HUDEP-2 (cell line): ENCODE results near the gene CD28.

Experiments used
- DNase-seq, 76 experiments: peaks; one replicate each; lab custom pipeline; 2025; ENCODE audit not compliant: unreplicated experiment in 76 of 76; lab: John Stamatoyannopoulos, UW

CD28 gene

DNA sequence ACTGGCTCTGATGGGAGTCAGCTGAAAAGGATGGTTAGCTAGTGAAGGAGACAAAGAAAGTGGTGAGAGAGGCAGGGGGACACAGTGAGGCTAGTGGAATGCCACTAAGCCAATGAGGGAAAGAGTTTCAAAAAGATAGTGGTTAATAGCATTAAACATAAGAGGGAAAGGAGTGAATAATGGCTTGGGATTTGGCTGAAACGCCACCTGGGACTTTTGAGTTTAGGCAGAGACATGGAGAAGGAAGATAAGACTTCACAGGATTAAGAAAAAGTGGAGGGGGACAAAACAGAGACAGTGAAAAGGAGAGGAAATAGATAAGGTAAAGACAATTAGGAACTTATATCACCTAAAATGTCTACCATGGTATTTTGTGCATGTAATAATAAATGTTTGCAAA is 6.9 kb downstream of the CD28 start:
- DNase-seq, result no peak

GRCh38 chr2:203714112-203714511 is 7.7 kb downstream of the CD28 start:
- no peak for DNase-seq

DNA sequence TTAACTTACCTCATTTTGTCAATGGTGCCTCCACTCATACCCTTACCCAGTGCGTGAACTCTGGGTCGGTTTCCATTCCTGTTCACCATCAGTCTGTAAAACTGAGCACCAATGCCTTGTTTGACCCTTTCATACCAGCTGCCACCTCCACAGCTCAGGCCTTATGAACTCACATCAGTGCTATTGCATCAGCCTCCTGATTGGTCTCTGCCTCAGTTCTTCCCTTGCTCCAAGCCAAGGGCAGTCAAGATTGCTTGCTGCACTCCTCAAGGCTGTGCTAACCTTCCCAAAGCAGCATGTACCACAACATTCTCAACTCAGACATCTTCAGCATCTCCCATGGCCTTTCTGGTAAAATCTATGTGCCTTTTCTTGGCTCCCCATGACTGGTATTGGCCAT is 9.3 kb downstream of the CD28 start:
- DNase-seq, result no peak

DNA sequence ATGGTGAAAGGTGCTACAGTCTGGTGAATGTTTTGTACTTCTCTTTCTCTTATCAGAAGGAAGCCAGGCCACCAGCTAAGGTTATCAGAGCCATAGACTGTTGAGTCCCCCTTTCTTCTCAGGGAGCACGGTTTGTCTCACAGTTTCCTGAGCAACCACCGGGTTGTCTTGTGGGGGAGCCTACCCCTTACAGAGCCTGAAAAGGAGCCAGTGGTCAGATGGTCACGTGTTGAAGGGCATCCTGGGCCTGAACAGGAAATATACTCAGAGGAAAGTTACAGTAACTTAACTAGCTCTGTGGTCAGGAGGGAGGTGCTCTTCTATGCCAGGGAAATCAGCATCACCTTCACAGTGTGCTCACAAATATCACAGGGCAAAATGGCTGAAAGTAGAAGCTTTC is 11.6 kb downstream of the CD28 start:
- peak in 24 of 76 experiments; percentile 1 to 73 (median 16) for DNase-seq

DNA sequence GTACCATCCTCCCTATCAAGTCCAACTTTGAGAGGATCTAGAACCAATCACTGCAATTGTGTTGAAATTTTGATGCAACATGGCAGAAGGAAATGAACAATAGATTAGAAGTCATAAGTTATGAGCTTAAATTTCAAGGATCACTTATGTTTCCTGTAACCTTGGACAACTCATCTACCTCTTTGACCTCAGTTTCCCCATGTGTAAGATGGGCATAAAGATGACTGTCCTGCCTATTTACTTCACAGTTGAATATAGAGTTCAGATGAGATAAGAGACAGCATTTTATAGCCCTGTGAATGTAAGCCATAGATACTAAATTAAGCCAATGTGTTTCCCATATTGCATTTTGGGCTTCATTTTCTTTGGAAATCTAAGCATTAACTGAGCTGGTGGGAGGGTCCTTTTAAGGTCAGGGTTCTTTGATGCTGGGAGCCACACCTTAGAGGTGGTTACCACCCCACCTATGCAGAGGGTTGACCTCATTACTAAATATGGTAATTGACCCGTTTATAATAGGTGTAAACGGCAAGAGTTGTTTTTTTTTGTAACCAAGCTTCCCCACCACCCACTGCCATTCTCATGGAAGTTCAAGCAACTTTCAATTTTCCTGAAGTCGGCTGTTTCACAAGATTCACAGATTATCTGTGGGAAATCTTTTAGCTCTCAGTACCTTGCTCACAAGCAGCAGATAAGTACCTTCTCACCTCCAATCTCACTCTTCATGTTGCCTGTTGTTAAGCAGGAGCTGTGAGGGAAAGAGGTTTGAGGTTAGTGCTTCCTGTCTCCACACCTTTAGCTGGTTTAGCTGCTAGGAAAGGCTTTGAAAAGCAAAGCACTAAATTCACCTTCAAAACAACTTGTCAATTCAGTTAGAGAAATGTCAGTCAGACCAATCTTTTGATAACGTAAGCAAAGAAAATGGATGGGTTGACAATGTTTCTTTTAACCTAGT is 13.3 kb downstream of the CD28 start:
- no peak for DNase-seq

- DNase-seq, result no peak
Measured at GRCh38 chr2:203720915-203721672, 14.7 kb downstream of the CD28 start.

GRCh38 chr2:203721781-203722300 is 15.4 kb downstream of the CD28 start:
- DNase-seq, result no peak

DNA sequence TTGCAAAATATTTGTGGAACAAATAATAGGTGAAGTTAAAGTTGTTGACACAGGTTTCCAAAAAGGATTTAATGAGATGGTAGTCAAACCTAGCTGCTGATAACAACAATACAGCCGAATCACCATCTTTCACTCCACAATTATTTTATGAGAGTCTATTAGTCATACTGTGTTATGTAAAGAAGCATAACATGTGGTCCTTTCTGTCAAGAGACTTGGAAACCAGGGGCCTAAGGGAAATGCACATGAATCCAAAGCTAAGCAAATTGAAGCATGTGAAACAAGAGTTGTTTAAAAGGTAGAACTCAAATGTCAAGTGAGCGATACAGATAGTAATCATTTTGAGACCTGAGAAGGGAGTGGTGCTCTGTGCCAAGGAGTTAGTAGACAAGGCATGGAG is 16.0 kb downstream of the CD28 start:
- no peak for DNase-seq

GRCh38 chr2:203728321-203728720 is 21.9 kb downstream of the CD28 start:
- no peak for DNase-seq

DNA sequence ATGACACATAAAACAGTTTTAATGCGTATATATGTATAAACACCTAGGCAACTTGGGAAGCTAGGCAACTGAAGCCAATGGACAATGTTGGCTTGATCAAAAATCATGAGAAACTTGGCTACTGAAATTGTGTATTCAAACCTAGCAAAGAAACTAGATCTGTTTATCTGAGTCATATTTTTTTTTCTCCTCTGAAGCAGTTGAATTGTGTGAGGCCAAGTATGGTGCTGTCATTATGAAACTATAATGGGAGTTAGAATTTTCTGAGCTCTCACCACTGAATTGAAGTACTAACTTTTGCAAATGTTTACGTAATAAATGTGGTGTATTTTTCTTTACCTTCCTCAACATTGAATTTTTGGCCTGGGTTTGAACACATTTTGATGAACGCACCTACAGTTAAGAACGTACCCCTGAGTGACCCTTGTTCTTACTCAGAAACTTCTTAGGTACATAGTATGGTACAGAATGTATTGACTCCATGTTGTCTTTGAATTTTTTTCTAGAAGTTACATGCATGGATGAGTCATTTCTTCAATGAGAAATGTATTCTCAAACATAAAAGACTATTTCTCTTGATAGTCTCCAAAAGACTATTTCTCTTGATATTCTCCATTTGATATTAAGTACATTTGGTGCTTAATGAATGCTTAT is 23.8 kb downstream of the CD28 start:
- DNase-seq, result no peak

DNA sequence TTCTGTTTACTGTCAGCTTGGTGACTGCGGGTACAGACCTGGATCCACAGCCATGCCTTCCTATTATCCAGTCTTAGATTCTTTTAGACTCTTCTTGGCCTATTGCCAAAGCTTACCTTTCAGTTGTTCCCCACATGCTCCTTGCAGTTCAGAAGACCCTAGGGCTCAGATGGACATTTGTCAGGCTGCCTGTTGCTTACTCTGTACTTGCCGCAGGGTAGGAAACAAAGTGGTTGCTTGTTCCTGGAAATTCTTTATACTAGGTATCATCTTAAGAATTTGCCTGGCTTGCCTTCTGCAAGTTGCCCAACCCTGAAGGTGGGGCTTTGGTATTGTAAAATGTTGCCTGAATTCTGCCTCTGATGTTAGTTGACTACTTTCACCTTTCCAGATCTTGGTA is 24.4 kb downstream of the CD28 start:
- no peak for DNase-seq

GRCh38 chr2:203732092-203732952 is 25.9 kb downstream of the CD28 start:
- DNase-seq, result no peak

DNA sequence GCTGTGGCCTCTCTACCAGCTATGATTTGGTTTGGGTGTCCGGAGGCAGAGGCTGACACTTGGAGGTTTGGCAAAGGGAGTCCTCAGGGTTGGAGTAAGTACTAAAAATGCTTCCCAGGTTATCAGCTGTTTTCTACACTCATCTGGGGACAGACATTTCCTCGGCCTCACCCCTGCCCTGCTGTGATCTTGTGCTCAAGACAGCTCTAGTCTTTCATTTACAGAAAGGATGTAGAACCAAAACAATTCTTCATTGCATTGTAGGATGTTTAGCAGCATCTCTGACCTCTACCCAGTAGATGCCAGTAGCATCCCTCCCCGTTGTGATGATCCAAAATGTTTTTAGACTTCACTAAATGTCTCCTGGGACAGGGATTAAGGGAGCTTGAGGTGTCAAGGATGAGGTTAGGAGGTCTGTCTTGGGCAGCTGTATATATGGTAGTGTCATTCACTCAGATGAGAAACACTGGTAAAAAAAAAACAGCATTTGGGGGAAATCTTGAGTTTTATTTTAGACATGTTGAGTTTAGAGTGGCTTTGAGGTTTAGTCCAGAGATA is 26.6 kb downstream of the CD28 start:
- DNase-seq, result no peak

GRCh38 chr2:203733684-203734083 is 27.2 kb downstream of the CD28 start:
- DNase-seq, result no peak

GRCh38 chr2:203734276-203734983 is 28.0 kb downstream of the CD28 start:
- DNase-seq, result no peak

DNA sequence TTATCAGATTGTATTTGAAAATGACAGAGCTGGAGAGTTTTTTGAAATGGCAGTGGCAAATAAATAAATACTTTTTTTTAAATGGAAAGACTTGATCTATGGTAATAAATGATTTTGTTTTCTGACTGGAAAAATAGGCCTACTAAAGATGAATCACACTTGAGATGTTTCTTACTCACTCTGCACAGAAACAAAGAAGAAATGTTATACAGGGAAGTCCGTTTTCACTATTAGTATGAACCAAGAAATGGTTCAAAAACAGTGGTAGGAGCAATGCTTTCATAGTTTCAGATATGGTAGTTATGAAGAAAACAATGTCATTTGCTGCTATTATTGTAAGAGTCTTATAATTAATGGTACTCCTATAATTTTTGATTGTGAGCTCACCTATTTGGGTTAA is 30.9 kb downstream of the CD28 start:
- no peak for DNase-seq

- no peak for DNase-seq
Measured at GRCh38 chr2:203739351-203739750, 32.9 kb downstream of the CD28 start.

DNA sequence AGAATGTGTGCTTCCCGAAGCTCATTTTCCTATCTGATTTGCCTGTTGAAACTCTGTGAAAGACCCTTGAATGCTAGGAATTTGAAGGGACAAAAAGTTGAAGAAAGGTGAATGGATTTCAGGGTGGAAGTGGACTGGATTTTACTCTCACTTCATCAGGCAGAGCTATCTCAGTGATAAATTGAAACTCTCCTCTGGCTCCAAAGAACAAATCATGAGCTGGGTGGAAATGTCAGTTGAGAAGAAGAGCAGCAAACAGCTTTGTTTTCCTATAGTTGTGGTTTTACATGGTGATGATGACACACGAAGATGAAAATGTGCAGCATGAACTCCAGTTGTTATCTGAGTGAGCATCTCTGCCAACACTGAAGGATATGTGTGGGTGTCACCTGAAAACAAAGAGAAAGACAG is 34.4 kb downstream of the CD28 start:
- peak in 1 of 76 experiments; percentile 6 for DNase-seq

DNA sequence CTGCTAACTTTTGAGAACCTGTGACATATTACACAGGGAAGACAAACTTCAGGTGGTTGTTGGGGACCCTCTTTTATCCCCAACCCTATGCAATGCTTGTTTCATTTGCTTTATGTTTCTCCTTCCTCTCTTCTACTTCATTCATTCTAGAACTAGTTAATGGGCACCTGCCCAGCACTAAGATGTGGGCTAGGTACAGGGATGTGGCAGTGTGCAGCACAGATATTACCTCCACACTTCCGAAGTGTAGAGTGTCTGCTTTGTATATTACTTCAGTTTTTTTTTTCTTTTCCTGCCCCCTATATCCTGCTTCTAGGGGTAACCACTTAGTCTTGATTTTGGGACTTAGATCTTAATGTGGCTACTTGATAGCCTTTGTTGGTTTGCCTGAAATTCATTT is 35.1 kb downstream of the CD28 start:
- DNase-seq, result no peak
